WI38 (cell line): Measurements from ENCODE around the gene UBE3C.
A peak's percentile ranks its signal among the peaks of the same experiment; 100 is the strongest.
"Not testable (repeated sequence)": the region's sequence is repeated elsewhere in the genome, so short reads cannot be mapped to it uniquely, and the experiment has no call there.

Experiments used
- H3K4me3 ChIP-seq: 2 replicates; pipeline ENCODE4 v1.5.1; 2011; ENCODE audit warnings: low read depth, mild to moderate bottlenecking, control low read depth, low read length
- TF ChIP-seq, protein P1 (sequence below): IDR thresholded peaks from 2 replicates; pipeline ENCODE4 v1.5.1; 2012; ENCODE audit warnings: low read depth, mild to moderate bottlenecking, control low read depth, low read length

UBE3C gene

GRCh38 chr7:157248659-157249058, 109.9 kb downstream of the UBE3C start:
- TF ChIP-seq, protein P1, sequence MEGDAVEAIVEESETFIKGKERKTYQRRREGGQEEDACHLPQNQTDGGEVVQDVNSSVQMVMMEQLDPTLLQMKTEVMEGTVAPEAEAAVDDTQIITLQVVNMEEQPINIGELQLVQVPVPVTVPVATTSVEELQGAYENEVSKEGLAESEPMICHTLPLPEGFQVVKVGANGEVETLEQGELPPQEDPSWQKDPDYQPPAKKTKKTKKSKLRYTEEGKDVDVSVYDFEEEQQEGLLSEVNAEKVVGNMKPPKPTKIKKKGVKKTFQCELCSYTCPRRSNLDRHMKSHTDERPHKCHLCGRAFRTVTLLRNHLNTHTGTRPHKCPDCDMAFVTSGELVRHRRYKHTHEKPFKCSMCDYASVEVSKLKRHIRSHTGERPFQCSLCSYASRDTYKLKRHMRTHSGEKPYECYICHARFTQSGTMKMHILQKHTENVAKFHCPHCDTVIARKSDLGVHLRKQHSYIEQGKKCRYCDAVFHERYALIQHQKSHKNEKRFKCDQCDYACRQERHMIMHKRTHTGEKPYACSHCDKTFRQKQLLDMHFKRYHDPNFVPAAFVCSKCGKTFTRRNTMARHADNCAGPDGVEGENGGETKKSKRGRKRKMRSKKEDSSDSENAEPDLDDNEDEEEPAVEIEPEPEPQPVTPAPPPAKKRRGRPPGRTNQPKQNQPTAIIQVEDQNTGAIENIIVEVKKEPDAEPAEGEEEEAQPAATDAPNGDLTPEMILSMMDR = no peak
- H3K4me3 ChIP-seq = no peak overlapping the region

- TF ChIP-seq, protein P1 = peak; percentile 56
- no peak overlapping the region for H3K4me3 ChIP-seq
These were observed 112.0 kb downstream of the UBE3C start for GRCh38 chr7:157250605-157251228.

DNA sequence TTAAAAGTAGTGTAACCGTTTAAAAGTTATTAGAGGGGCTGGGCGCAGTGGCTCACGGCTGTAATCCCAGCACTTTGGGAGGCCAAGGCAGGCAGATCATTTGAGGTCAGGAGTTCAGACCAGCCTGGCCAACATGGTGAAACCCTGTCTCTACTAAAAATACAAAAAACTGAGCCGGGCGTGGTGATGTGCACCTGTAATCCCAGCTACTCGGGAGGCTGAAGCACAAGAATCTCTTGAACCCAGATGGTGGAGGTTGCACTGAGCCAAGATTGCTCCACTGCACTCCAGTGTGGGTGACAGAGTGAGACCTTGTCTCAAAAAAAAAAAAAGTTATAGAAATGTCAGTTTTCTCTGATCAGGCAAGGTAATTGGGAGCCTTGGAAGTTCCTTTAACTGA, 113.1 kb downstream of the UBE3C start:
- not testable (repeated sequence) for H3K4me3 ChIP-seq

- H3K4me3 ChIP-seq = no peak overlapping the region
- TF ChIP-seq, protein P1 = no peak
These were observed 115.1 kb downstream of the UBE3C start for GRCh38 chr7:157253850-157254249.

GRCh38 chr7:157254781-157255180, 116.1 kb downstream of the UBE3C start:
- H3K4me3 ChIP-seq = not testable (repeated sequence)

- no peak overlapping the region for H3K4me3 ChIP-seq
- TF ChIP-seq, protein P1 = no peak
These were observed 116.5 kb downstream of the UBE3C start for GRCh38 chr7:157255201-157255606.

DNA sequence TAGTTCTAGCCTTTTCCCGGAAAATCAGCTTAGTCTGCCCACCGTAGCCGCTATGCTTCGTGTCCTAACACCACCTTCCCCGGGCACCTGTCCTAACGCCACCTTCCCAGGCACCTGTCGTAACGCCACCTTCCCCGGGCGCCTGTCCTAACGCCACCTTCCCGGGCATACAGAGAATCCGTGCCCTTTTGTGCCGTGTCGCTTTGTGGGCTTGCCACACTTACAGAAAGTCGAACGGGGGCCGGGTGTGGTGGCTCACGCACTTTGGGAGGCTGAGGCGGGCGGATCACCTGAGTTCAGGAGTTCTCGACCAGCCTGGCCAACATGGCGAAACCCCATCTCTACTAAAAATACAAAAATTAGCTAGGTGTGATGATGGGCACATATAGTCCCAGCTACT, 124.4 kb downstream of the UBE3C start:
- TF ChIP-seq, protein P1 = no peak
- H3K4me3 ChIP-seq = no peak overlapping the region

DNA sequence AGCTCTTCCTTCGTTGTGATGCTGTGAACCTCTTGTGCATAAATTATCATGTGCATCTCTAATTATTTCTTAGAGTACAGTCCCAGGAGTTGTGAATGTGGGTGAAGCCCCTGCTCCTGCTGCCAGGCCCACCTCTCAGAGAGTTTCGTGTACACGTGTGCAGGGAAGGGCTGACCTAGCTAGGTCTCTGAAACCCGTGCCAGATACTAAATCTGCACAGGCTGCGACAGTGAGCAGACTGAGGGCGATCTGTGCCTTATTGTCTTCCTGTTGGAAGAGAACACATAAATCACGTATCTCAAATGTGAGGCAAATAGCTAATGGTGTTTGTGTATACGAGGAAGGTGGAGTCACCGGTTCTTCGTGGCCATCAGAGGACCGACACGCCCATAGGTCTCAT, 126.3 kb downstream of the UBE3C start:
- TF ChIP-seq, protein P1 = no peak
- H3K4me3 ChIP-seq = no peak overlapping the region
